ENCODE results near the gene RNU6-9.
"Not testable (repeated sequence)": the region's sequence is repeated elsewhere in the genome, so short reads cannot be mapped to it uniquely, and the experiment has no call there.

The RNU6-9 gene

GRCh38 chr19:878751-879561 is 14.3 kb upstream of the RNU6-9 start:
- not testable (repeated sequence) for DNase-seq

- DNase-seq, result no peak
Measured at GRCh38 chr19:879711-880438, 13.4 kb upstream of the RNU6-9 start.

GRCh38 chr19:881385-882071 is 11.8 kb upstream of the RNU6-9 start:
- no peak for DNase-seq

DNA sequence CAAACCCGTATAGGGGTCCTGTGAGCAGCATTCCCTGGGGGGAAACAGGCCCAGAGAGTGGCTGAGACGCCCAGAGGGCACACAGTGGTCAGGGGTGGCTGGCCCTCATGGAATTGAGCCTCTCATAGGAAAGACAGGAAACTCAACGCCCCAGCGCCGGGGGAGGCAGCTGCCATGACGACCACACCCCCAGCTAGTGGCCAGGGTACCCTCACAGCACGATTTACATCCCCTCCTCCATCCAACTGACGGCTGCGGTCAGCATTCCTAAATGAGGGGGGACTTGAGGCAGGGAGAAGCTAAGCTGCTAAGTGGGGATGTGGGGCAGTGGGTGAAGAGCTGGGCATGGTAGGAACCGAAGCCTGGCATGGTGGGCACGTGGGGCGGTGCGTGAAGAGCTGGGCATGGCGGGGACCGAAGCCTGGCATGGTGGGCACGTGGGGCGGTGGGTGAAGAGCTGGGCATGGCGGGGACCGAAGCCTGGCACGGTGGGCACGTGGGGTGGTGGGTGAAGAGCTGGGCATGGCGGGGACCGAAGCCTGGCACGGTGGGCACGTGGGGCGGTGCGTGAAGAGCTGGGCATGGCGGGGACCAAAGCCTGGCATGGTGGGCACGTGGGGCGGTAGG is 10.3 kb upstream of the RNU6-9 start:
- DNase-seq, result no peak

- no peak for DNase-seq
Measured at GRCh38 chr19:883661-884211, 9.5 kb upstream of the RNU6-9 start.

DNA sequence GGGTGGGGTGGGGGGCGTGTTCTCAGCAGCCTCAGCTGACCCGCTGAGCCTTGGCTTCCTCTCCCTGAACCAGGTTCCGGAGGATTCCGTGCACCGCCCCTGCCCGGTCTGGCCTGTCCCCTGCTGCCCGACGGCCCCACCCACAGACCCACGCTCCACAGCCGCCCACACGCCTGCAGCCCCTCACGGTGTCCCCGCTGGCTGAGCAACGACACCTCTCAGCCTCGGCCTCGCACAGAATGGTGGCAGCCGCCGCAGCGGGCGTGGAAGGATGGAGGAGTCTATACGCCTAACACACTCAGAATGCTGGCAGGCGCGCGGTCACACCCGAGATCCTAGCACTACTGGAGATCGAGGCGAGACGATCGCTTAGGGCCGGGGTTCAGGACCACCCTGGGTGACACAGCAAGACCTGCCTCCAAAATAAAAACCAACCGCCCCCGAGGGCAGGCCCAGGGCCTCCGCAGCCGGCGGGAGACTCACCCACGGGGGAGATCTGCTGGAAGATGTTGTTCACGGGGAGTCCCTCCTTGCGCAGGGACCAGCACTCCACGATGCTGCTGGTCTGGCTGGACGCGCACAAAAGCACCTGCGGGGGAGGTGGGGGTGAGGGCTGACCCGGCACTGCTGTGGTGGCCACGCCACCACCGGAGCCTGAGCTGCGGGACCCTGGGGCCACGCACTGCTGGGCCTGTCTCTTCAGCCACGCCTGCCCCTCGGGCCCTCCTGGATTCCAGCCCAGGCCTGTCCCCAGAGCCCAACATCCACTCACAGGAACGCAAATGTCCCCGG is 8.7 kb upstream of the RNU6-9 start:
- no peak for DNase-seq

DNA sequence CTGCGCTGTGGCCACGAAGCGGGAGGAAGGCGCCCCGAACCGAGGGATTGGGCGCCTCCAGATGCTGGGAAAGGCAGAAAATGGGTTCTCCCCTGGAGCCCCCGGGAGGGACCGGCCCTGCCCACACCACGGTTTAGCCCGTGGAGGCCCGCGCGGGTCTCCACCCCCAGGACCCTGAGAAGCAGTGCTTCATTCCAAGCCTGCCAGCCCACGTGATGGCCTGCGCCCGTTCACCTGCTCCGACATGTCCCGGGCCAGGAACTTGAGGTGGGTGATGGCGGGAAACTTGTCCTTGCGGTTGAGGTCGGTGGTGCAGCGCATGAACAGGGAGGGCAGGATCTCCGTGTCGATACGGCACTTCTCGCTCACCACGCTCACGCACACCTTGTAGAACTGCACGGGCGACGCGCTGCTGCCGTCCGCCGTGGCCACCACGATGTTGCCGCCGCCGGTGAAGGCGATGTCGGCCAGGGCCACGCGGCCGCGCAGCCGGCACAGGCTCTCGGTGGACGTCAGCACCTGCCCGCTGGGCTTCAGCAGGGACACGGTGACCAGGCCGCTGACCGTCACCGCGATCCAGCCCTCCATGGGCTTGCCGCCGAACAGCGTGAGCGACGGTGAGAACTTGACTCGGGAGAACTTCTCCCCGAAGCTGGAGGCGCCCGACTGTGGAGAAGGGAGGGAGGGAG is 7.6 kb upstream of the RNU6-9 start:
- DNase-seq, result no peak

DNA sequence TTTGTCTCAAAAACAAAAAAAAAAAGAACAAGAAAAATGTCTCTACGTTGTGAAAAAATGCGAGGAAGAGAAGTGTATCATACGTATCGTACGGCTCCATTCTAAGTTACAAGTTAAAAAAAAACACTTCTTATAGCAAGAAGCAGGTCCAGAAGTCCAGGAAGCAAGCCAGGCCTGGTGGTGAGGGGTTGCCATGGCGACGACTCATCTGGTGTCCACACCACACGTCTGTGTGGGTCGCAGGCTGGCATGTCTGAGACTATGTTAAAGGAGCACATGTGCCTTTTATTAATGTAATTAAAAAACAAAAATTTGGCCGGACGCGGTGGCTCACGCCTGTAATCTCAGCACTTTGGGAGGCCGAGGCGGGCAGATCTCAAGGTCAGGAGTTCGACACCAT is 6.2 kb upstream of the RNU6-9 start:
- no peak for DNase-seq

DNA sequence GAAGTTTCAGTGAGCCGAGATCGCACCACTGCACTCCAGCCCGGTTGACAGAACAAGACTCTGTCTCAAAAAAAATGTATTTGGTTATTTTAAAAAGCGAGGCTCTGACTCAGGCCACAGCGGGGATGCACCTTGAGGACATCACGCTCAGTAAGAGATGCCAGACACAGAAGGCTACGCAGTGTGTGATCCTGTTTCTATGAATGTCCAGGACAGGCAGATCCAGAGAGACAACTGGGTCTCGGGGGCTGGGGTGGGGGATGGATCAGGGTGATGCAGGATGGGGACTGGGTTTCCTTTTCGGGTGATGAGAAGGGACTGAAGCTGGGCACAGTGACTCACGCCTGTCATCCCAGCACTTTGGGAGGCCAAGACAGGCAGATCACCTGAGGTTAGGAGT is 5.7 kb upstream of the RNU6-9 start:
- DNase-seq, result no peak

DNA sequence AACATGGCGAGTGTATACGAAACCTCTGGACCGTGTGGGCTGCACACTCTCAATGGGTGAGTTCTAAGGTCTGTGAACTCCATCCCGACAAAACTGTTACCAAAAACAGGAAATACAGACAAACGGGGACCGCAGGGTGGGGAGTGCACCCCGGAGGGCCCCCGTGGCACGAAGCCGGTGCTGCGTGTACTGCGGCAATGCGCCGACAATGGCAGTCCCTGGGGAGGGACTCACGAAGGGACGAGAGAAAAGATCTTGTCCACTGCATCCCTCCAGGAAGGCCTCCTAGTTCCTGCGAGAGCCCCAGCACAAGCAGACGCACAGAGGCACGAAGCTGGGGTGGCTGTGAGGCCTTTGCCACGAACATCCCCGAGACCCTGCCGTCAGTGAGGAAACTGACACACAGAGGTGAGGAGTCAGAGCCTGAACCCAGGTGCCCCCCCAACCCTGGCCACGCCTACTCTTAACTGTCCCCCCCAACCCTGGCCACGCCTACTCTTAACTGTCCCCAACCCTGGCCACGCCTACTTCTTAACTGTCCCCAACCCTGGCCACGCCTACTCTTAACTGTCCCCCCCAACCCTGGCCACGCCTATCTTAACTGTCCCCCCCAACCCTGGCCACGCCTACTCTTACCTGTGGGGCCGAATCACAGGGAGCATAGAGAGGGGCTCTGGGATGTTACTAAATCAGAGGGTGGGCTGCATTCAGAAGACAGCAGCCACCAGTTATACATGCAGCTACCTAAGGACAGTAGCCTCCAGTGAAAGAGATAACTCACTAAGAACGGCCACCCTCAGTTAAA is 4.5 kb upstream of the RNU6-9 start:
- no peak for DNase-seq

DNA sequence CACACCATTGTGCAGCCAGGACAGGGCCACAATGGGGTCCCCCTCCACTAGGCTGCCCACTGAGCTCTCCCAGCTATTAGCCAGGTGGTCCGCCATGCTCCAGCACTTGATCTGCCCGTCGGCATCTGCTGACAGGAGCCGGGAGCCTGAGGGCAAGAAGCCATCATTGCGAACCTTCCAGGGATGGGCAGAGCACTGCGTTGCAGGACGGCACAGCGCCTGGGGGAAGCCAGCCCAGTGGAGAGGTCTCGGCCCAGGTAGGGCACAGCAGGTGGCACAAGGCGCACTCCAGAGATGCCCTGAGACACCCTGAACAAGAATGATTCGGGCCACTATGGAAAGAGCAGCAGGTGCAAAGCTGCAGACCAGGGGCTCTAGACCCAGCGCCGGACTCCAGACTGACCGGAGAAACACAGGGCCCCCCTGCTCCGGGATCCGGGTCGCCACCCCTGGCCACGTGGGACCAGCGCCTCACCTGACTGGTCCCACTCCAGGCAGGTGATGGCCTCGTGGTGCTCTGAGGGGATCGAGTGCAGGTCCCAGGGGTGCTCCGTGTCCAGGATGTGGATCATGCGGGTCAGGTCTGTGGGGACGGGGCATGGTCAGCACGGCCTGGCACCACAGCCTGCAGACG is 3.5 kb upstream of the RNU6-9 start:
- no peak for DNase-seq

GRCh38 chr19:890831-891230 is 2.5 kb upstream of the RNU6-9 start:
- DNase-seq, result no peak

- not testable (repeated sequence) for DNase-seq
Measured at GRCh38 chr19:891421-892200, 1.7 kb upstream of the RNU6-9 start.

- DNase-seq, result no peak
Measured at GRCh38 chr19:892243-892893, 916 bp upstream of the RNU6-9 start.

- DNase-seq, result no peak
Measured at GRCh38 chr19:896434-896833, 3.1 kb downstream of the RNU6-9 start.

GRCh38 chr19:896999-897398 is 3.7 kb downstream of the RNU6-9 start:
- no peak for DNase-seq

GRCh38 chr19:897442-898039 is 4.3 kb downstream of the RNU6-9 start:
- DNase-seq, result no peak

- DNase-seq, result no peak
Measured at GRCh38 chr19:898663-899062, 5.4 kb downstream of the RNU6-9 start.

Data from inflammatory macrophage treated with lipopolysaccharide for 4 hours (primary cell).